NCI-H748 (cell line): ENCODE measurements around the gene PCDHGA5.
A peak's percentile ranks its signal among the peaks of the same experiment; 100 is the strongest.
"Not testable (repeated sequence)": the region's sequence is repeated elsewhere in the genome, so short reads cannot be mapped to it uniquely, and the experiment has no call there.

ENCODE experiments used
- DNase-seq: peaks from one replicate; lab custom pipeline; 2025; ENCODE audit not compliant: unreplicated experiment; lab: John Stamatoyannopoulos, UW

Gene PCDHGA5

GRCh38 chr5:141349917-141350619, 13.9 kb upstream of the PCDHGA5 start, which contains the start of gene PCDHGB1:
TSS of gene PCDHGB1 (plus strand) at chr5:141350099. CDS start at chr5:141350261, 162 bp downstream.
- DNase-seq, result peak; percentile 93

GRCh38 chr5:141351591-141351990, 12.4 kb upstream of the PCDHGA5 start:
- no peak for DNase-seq

DNA sequence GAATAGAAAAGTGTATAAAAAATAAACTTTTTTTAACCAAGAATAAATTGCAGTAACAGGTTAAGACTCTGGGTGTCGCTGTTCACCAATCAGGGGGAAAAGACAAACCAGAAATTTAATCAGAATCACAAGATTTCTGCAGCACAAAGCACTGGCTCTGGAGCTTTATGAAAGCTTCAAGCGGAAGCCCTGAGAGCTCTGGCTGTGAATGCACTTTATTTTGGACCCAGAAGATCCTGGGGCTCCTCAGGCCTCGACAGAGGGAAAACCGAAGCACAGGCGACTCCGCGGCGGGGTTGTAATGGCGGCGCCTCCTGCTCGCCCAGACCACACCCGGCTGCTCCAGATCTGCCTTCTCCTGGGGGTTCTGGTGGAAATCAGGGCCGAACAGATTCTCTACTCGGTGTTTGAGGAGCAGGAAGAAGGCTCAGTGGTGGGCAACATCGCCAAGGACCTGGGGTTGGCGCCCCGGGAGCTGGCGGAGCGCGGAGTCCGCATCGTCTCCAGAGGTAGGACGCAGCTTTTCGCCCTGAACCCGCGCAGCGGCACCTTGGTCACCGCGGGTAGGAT, 9.0 kb upstream of the PCDHGA5 start, which contains the start of gene PCDHGA4:
TSS of gene PCDHGA4 (plus strand) at position 122 of the 570 bp plus-strand sequence. CDS start at position 209, 87 bp downstream.
- peak; percentile 4 for DNase-seq

GRCh38 chr5:141355641-141356040, 8.3 kb upstream of the PCDHGA5 start:
- DNase-seq, result no peak

GRCh38 chr5:141356133-141356532, 7.8 kb upstream of the PCDHGA5 start:
- DNase-seq, result no peak

DNA sequence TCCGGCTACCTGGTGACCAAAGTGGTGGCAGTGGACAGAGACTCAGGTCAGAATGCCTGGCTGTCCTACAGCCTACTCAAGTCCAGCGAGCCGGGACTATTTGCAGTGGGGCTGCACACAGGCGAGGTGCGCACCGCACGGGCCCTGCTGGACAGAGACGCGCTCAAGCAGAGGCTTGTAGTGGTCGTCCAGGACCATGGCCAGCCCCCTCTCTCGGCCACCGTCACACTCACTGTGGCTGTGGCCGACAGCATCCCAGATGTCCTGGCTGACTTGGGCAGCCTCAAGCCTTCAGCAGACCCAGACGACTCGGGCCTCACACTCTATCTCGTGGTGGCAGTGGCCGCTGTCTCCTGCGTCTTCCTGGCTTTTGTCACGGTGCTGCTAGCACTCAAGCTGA, 7.0 kb upstream of the PCDHGA5 start:
- DNase-seq, result no peak

GRCh38 chr5:141359790-141360426, 4.1 kb upstream of the PCDHGA5 start, which contains the start of gene PCDHGB2:
TSS of gene PCDHGB2 (plus strand) at chr5:141359994. CDS start at chr5:141360136, 142 bp downstream.
- DNase-seq, result no peak

DNA sequence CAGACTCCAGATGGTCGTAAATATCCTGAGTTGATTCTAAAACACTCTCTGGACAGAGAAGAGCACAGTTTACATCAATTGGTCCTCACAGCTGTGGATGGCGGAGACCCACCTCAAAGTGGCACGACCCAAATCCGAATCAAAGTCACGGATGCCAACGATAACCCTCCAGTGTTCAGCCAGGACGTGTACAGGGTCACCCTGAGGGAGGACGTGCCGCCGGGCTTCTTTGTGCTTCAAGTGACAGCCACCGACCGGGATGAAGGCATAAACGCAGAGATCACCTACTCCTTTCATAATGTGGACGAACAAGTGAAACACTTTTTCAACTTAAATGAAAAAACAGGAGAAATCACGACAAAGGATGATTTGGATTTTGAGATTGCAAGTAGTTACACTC, 3.3 kb upstream of the PCDHGA5 start:
- DNase-seq, result no peak

GRCh38 chr5:141362719-141363118, 1.2 kb upstream of the PCDHGA5 start:
- no peak for DNase-seq

DNA sequence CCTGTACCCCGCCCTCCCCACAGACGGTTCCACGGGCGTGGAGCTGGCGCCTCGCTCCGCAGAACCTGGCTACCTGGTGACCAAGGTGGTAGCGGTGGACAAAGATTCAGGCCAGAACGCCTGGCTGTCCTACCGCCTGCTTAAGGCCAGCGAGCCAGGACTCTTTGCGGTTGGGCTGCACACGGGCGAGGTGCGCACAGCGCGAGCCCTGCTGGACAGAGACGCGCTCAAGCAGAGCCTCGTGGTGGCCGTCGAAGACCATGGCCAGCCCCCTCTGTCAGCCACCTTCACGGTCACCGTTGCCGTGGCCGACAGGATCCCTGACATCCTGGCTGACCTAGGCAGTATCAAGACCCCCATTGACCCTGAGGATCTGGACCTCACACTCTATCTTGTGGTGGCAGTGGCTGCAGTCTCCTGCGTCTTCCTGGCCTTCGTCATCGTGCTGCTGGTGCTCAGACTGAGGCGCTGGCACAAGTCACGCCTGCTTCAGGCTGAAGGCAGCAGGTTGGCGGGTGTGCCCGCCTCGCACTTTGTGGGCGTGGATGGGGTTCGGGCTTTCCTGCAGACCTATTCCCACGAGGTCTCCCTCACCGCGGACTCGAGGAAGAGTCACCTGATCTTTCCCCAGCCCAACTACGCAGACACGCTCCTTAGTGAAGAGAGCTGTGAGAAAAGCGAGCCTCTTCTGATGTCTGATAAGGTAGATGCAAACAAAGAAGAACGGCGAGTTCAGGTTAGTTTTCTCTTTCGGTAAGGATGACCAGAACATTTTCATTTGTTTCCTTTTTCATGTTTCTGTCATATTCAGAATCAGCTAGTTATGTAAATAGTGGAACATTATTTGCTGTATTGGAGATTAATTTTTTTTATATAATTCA, 2.3 kb downstream of the PCDHGA5 start:
- no peak for DNase-seq

DNA sequence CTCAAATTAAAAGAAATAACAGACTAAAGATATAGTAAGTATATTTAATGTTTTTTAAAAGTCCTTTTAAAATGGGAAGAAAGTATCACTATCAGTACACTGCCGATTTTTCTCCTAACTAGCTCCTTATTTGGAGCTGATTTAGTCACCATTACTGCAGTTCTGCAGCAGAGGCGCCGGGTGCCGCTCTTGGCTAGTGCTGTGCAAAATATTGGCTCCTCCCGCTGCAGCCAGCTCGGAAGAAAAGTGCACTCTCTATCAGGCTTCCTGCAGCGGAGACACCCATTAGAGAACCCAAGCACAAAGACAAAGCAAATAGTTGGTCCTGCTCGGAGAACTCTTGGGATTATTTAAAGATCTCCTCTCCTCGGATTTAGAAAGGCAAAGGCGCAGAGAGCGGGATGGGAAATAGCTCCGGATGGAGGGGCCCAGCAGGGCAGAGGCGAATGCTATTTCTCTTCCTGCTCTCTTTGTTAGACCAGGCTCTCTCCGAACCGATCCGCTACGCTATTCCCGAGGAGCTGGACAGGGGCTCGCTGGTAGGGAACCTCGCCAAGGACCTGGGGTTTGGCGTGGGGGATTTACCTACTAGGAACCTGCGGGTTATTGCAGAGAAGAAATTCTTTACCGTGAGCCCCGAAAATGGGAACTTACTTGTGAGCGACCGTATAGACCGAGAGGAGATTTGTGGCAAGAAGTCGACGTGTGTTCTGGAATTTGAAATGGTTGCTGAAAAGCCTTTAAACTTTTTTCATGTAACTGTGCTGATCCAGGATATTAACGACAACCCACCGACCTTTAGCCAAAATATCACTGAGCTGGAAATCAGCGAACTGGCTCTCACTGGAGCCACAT, 6.3 kb downstream of the PCDHGA5 start, which contains the start of gene PCDHGB3:
TSS of gene PCDHGB3 (plus strand) at position 249 of the 855 bp plus-strand sequence. CDS start at position 402, 153 bp downstream.
- DNase-seq, result no peak

- no peak for DNase-seq
These were observed 7.9 kb downstream of the PCDHGA5 start for GRCh38 chr5:141371572-141372475.

- DNase-seq, result no peak
These were observed 9.8 kb downstream of the PCDHGA5 start, which contains the start of gene PCDHGA6 for GRCh38 chr5:141373673-141374317. TSS of gene PCDHGA6 (plus strand) at chr5:141373891. CDS start at chr5:141374084, 193 bp downstream.

DNA sequence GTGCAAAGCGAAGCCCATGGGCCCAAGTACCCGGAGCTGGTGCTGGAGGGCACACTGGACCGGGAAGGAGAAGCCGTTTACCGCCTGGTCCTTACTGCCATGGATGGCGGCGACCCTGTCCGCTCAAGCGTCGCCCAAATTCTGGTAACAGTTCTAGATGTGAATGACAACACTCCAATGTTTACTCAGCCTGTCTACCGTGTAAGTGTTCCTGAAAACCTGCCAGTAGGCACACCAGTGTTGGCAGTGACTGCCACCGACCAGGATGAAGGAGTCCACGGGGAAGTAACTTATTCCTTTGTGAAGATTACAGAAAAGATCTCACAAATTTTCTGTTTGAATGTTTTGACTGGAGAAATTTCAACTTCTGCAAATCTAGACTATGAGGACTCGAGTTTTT, 10.7 kb downstream of the PCDHGA5 start:
- no peak for DNase-seq

DNA sequence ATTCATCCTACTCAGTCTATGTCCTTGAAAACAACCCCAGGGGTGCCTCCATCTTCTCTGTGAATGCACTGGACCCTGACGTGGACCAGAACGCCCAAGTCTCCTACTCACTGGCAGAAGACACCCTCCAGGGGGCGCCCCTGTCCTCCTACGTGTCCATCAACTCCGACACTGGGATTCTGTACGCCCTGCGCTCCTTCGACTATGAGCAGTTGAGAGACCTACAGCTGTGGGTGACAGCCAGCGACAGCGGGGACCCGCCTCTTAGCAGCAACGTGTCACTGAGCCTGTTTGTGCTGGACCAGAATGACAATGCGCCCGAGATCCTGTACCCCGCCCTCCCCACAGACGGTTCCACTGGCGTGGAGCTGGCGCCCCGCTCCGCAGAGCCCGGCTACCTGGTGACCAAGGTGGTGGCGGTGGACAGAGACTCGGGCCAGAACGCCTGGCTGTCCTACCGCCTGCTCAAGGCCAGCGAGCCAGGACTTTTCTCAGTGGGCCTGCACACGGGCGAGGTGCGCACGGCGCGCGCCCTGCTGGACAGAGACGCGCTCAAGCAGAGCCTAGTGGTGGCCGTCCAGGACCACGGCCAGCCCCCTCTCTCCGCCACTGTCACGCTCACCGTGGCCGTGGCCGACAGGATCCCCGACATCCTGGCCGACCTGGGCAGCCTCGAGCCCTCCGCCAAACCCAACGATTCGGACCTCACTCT, 11.6 kb downstream of the PCDHGA5 start:
- not testable (repeated sequence) for DNase-seq

DNA sequence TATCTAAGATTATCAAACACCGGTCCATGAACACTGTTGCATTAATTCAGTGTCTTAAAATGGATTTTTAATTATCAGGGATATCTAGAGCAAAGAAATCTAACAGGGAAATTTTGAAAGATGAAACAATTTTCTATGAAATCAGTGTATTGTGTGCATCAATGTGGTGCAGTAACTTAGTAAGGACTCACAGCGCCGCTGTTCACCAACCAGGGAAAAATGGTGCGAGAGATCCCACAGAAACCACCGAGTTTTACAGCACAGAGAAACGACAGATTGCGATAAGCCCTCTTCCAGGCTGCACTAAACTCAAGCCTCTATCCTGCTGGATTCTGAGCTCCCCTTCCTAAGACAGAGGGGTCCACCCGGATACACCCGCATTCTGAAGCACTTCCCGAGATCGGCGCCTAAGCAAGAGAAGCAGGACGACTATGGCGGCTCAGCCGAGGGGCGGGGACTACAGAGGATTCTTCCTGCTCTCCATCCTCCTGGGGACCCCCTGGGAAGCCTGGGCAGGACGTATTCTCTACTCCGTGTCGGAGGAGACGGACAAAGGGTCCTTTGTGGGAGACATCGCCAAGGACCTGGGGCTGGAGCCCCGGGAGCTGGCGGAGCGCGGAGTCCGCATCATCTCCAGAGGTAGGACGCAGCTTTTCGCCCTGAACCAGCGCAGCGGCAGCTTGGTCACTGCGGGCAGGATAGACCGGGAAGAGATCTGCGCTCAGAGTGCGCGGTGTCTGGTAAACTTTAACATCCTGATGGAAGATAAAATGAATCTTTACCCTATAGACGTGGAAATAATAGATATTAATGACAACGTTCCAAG, 18.7 kb downstream of the PCDHGA5 start, which contains the start of gene PCDHGA7:
TSS of gene PCDHGA7 (plus strand) at position 274 of the 826 bp plus-strand sequence. CDS start at position 432, 158 bp downstream.
- no peak for DNase-seq

GRCh38 chr5:141383345-141383744, 19.4 kb downstream of the PCDHGA5 start:
- no peak for DNase-seq
